ENCODE results near the gene HASPIN.

GRCh38 chr17:3754458-3755334, 31.0 kb downstream of the HASPIN start:
- TF ChIP-seq EZH2 (IDR thresholded peaks at IDR 0.05; ENCODE audit: borderline replicate concordance, low read length): no peak
- TF ChIP-seq, protein P1, sequence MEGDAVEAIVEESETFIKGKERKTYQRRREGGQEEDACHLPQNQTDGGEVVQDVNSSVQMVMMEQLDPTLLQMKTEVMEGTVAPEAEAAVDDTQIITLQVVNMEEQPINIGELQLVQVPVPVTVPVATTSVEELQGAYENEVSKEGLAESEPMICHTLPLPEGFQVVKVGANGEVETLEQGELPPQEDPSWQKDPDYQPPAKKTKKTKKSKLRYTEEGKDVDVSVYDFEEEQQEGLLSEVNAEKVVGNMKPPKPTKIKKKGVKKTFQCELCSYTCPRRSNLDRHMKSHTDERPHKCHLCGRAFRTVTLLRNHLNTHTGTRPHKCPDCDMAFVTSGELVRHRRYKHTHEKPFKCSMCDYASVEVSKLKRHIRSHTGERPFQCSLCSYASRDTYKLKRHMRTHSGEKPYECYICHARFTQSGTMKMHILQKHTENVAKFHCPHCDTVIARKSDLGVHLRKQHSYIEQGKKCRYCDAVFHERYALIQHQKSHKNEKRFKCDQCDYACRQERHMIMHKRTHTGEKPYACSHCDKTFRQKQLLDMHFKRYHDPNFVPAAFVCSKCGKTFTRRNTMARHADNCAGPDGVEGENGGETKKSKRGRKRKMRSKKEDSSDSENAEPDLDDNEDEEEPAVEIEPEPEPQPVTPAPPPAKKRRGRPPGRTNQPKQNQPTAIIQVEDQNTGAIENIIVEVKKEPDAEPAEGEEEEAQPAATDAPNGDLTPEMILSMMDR (IDR thresholded peaks at IDR 0.05; ENCODE audit: low read length): no peak

All from OCI-LY1 (cell line).